Nephron progenitor cell (in vitro differentiated cells): ENCODE data around the gene INIP.
"Not testable (repeated sequence)": the region's sequence is repeated elsewhere in the genome, so short reads cannot be mapped to it uniquely, and the experiment has no call there.

Experiments
- DNase-seq: peaks from one replicate; pipeline ENCODE4 v3.0.0; 2021
- H3K27ac Mint-ChIP-seq: 2 replicates; pipeline ENCODE4 v1.8.0; 2021; ENCODE audit warnings: mild to moderate bottlenecking, moderate library complexity, mixed read lengths
- H3K27me3 Mint-ChIP-seq: 2 replicates; pipeline ENCODE4 v1.8.0; 2021; ENCODE audit warnings: mild to moderate bottlenecking, low read depth, mixed read lengths; ENCODE audit not compliant: poor library complexity
- H3K36me3 Mint-ChIP-seq: 2 replicates; pipeline ENCODE4 v1.8.0; 2021; ENCODE audit warnings: low read depth, mixed read lengths
- H3K4me1 Mint-ChIP-seq: 2 replicates; pipeline ENCODE4 v1.8.0; 2021; ENCODE audit warnings: mixed read lengths
- H3K4me3 Mint-ChIP-seq: 2 replicates; pipeline ENCODE4 v1.8.0; 2021; ENCODE audit warnings: mild to moderate bottlenecking, moderate library complexity, mixed read lengths
- H3K9me3 Mint-ChIP-seq: 2 replicates; pipeline ENCODE4 v1.8.0; 2021; ENCODE audit warnings: mild to moderate bottlenecking, moderate library complexity, mixed read lengths
- TF ChIP-seq, protein P1 (sequence below): fragments of 200-600 bp; sonication (generic); IDR thresholded peaks from 2 replicates; pipeline ENCODE4 v1.5.0; 2021; ENCODE audit warnings: antibody characterized with exemption

The INIP gene

DNA sequence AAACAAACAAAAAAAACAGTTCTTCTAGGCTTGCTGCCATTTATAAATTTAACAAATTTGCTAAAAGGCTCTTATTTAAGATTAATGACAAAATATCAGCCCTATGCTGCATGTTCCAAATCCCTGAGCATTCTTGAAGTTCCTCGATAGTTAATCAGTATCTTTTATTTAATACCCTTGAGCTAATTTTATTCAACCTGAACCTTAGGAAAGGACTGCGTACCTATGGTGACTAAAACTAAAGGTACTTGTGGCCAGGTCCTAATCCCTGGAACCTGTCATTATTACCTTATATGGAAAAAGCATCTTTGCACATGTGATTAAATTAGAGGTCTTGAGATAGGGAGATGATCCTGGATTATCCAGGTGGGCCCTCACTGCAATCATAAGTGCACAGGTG lies 10.5 kb upstream of the INIP start:
- no peak overlapping the region for H3K27ac Mint-ChIP-seq
- no peak overlapping the region for H3K4me3 Mint-ChIP-seq
- no peaks in the 10 kb centered on the region for H3K4me1 Mint-ChIP-seq
- TF ChIP-seq, protein P1, sequence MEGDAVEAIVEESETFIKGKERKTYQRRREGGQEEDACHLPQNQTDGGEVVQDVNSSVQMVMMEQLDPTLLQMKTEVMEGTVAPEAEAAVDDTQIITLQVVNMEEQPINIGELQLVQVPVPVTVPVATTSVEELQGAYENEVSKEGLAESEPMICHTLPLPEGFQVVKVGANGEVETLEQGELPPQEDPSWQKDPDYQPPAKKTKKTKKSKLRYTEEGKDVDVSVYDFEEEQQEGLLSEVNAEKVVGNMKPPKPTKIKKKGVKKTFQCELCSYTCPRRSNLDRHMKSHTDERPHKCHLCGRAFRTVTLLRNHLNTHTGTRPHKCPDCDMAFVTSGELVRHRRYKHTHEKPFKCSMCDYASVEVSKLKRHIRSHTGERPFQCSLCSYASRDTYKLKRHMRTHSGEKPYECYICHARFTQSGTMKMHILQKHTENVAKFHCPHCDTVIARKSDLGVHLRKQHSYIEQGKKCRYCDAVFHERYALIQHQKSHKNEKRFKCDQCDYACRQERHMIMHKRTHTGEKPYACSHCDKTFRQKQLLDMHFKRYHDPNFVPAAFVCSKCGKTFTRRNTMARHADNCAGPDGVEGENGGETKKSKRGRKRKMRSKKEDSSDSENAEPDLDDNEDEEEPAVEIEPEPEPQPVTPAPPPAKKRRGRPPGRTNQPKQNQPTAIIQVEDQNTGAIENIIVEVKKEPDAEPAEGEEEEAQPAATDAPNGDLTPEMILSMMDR = no peak
- no peak for DNase-seq
- H3K36me3 Mint-ChIP-seq = no peaks in the 10 kb centered on the region
- no peaks in the 10 kb centered on the region for H3K9me3 Mint-ChIP-seq
- no peaks in the 10 kb centered on the region for H3K27me3 Mint-ChIP-seq

DNA sequence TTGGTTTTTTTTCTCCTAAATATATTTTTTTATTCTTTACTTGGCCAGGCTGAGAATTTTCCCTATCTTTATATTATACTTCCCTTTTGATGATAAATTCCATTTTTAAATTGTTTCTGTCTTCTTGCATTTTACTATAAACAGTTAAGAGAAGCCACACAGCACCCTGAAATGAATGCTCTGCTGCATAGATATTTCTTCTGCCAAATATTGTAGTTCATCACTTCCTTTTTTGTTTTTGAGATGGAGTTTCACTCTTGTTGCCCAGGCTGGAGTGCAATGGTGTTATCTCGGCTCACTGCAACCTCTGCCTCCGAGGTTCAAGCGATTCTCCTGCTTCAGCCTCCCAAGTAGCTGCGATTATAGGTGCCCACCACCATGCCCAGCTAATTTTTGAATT lies 8.5 kb upstream of the INIP start:
- no peaks in the 10 kb centered on the region for H3K9me3 Mint-ChIP-seq
- H3K4me1 Mint-ChIP-seq = no peaks in the 10 kb centered on the region
- H3K36me3 Mint-ChIP-seq = no peaks in the 10 kb centered on the region
- H3K27ac Mint-ChIP-seq = no peak overlapping the region
- no peak for DNase-seq
- TF ChIP-seq, protein P1 = no peak
- H3K27me3 Mint-ChIP-seq = peaks cover 6% of the 10 kb centered on the region
- H3K4me3 Mint-ChIP-seq = no peak overlapping the region

GRCh38 chr9:112725961-112726360 lies 8.0 kb upstream of the INIP start:
- H3K27ac Mint-ChIP-seq = no peak overlapping the region

DNA sequence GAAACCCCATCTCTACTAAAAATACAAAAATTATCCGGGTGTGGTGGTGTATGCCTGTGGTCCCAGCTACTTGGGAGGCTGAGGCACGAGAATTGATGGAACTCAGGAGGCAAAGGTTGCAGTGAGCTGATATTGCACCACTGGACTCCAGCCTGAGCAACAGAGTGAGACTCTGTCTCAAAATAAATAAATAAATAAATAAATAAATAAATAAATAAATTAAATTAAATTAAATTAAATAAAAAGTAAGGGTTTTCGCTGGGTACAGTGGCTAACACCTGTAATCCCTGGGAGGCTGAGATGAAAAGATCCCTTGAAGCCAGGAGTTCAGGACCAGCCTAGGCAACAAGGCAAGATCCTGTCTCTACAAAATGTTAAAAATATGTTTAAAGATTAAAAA lies 4.8 kb upstream of the INIP start:
- peaks cover 14% of the 10 kb centered on the region for H3K27me3 Mint-ChIP-seq
- H3K4me1 Mint-ChIP-seq, H3K4me3 Mint-ChIP-seq, H3K27ac Mint-ChIP-seq, H3K36me3 Mint-ChIP-seq, H3K9me3 Mint-ChIP-seq, DNase-seq: not testable (repeated sequence)

More at GRCh38 chr9:112725961-112726360, 8.0 kb upstream of the INIP start:
- Mint-ChIP-seq H3K9me3 (no peaks in the 10 kb centered on the region), H3K4me1 (no peaks in the 10 kb centered on the region), H3K27me3 (peaks cover 8% of the 10 kb centered on the region), H3K36me3 (no peaks in the 10 kb centered on the region), H3K4me3 (no peak overlapping the region)
- TF ChIP-seq, protein P1 = no peak
- DNase-seq = no peak

DNA sequence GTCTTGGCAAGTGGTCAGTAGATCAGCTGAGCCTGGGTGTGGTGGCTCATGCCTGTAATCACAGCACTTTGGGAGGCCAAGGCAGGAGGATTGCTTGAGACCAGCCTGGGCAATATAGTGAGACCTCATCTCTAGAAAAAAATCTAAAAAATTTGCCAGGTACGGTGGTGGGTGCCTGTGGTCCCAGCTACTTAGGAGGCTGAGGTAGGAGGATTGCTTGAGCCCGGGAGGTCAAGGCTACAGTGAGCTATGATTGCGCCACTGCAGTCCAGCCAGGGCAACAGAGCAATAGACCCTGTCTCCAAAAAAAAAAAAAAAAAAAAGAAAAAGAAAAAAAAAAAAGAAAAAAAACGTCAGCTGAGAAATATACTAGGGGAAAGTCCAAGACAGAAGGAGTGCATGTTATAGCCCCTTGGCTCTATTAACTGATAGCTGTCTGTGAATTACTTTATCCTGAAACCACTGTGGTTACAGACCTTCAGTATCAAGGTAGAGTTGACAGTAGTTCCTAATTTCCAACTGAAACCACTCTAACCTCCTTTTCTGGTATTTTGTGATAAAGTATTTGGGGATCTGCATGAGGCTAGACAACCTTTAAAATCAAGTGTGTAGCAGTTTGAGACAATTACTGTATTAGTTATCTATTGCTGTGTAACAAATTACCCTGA lies 2.3 kb upstream of the INIP start:
- peaks cover 4% of the 10 kb centered on the region for H3K36me3 Mint-ChIP-seq
- TF ChIP-seq, protein P1 = no peak
- H3K4me3 Mint-ChIP-seq = no peak overlapping the region
- H3K27ac Mint-ChIP-seq = no peak overlapping the region
- no peak for DNase-seq
- H3K27me3 Mint-ChIP-seq = peaks cover 14% of the 10 kb centered on the region
- no peaks in the 10 kb centered on the region for H3K9me3 Mint-ChIP-seq
- H3K4me1 Mint-ChIP-seq = peaks cover 8% of the 10 kb centered on the region

DNA sequence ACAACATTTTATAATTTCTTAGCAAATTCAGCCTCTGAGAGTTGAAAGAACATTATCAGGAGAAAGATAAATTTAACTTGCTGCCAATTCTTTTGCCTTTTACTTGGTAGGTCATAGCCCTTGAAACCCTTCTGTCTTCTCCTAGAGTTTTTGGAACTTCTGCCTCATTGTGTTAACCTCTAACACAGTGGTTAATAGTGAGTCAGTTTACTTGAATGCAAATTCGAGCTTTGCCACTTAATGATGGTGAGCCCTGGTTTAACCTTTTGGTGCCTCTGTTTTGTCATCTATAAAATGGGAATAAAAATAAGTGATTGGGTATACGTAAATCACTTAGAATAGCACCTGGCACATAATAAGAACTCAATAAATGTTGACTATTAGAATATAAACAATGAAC lies 1.8 kb upstream of the INIP start:
- H3K4me3 Mint-ChIP-seq = no peak overlapping the region

More for the DNA sequence above, 1.8 kb upstream of the INIP start:
- no peak overlapping the region for H3K27ac Mint-ChIP-seq
- peaks cover 14% of the 10 kb centered on the region for H3K27me3 Mint-ChIP-seq
- DNase-seq = no peak
- peaks cover 10% of the 10 kb centered on the region for H3K36me3 Mint-ChIP-seq
- H3K9me3 Mint-ChIP-seq = no peaks in the 10 kb centered on the region
- H3K4me1 Mint-ChIP-seq = peaks cover 8% of the 10 kb centered on the region
- TF ChIP-seq, protein P1 = no peak
